Uterus (tissue), 4 donors: ENCODE measurements around the gene PBX1. TPM values are rescaled to one million over a fixed set of nuclear protein-coding genes. Genes with fewer than 3 reads are reported as not detected.

Experiments
- DNase-seq, 2 donors: peaks; one replicate each; pipeline ENCODE4 v3.0.0-alpha.2; 2019 to 2020
- H3K27ac ChIP-seq, 2 donors: fragments of 200-600 bp; sonication (generic); 1 replicate in 1 of 2; 2 replicates in 1 of 2; pipeline ENCODE4 v1.5.1; 2016 to 2018
- H3K27me3 ChIP-seq, 2 donors: fragments of 200-600 bp; sonication (generic); one replicate each; pipeline ENCODE4 v1.5.1; 2018 to 2019; ENCODE audit warnings: control low read depth in 1 of 2
- H3K36me3 ChIP-seq, 2 donors: fragments of 200-600 bp; sonication (generic); one replicate each; pipeline ENCODE4 v1.5.1; 2019; ENCODE audit warnings: control low read depth in 1 of 2
- H3K4me1 ChIP-seq, 2 donors: fragments of 200-600 bp; sonication (generic); one replicate each; pipeline ENCODE4 v1.5.1; 2018 to 2019; ENCODE audit warnings: control low read depth in 1 of 2
- H3K4me3 ChIP-seq, 2 donors: fragments of 200-600 bp; sonication (generic); 1 replicate in 1 of 2; 2 replicates in 1 of 2; pipeline ENCODE4 v1.5.1; 2018 to 2019; ENCODE audit warnings: mild to moderate bottlenecking in 1 of 2
- H3K9me3 ChIP-seq, 2 donors: fragments of 200-600 bp; sonication (generic); one replicate each; pipeline ENCODE4 v1.5.1; 2019; ENCODE audit warnings: control low read depth in 1 of 2
- POLR2A ChIP-seq, 2 donors: fragments of 450-650 bp; IDR thresholded peaks; one replicate each; pipeline ENCODE4 v1.6.1; 2016; ENCODE audit warnings: antibody characterized with exemption in 2 of 2, mild to moderate bottlenecking in 1 of 2, moderate library complexity in 1 of 2
- intact Hi-C: fragments of 100-400 bp; cut with DNase I; formaldehyde crosslinking; loops from one replicate; pipeline ENCODE4 v1.15.1; 2023; ENCODE audit warnings: low total_unique reads
- total RNA-seq, 4 donors: library from RNA; depleted of rRNA in 3 of 4; stranded (reverse); fragments of >200 nt in 3 of 4; gene quantifications; one replicate each; pipeline versions ENCODE4 v1.1.0 to v1.2.4, GENCODE V29; 2014 to 2023
- TF ChIP-seq, protein P1 (sequence below), 4 experiments: fragments of 200-600 bp in 2 of 4; fragments of 450-650 bp in 2 of 4; sonication (generic) in 2 of 4; IDR thresholded peaks; one replicate each; pipeline ENCODE4 v1.5.1; 2016 to 2019; ENCODE audit warnings: antibody characterized with exemption in 4 of 4, mild to moderate bottlenecking in 2 of 4, moderate library complexity in 1 of 4
- donor health status: DM: yes; HTN: yes; CAD: no.

PBX1 gene
- total RNA-seq, 4 donors from 2014 or later, result 122 to 831 (median 207) TPM

DNA sequence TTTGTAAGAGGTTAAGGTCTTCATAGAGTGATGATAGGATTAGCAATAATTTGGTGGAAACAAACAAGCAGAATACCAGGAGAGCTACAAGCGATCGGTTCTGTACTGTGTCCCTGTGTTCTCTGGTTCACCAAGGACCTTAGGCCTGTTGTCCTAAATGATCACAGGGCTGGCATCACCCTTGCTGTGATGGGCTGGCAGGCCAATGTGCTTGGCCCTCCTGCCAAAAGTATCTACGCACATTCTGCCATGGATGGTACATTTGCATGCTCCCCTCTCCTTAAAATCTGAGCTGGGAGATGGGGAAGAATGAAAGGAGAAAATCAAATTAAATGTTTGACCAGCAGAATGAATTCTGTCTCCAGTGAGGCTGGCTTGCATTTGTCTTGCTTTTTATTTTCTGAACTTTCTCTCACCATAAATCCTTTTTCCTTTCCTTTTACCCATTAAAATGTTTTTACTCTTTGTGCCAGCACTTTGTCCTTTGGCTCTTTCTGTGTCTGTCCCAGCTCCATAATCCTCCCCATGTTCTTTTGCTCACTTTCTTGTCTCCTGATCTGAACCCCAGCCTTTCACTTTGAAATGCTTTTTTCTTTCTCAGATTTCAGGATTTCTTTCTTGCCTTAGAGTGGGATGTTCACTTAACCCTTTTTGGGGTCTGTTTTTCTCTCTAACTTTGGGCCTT lies 51.7 kb downstream of the PBX1 start:
- DNase-seq, result no peak
- peak overlapping the region; percentile 75 to 83 for H3K27ac ChIP-seq
- TF ChIP-seq, protein P1, sequence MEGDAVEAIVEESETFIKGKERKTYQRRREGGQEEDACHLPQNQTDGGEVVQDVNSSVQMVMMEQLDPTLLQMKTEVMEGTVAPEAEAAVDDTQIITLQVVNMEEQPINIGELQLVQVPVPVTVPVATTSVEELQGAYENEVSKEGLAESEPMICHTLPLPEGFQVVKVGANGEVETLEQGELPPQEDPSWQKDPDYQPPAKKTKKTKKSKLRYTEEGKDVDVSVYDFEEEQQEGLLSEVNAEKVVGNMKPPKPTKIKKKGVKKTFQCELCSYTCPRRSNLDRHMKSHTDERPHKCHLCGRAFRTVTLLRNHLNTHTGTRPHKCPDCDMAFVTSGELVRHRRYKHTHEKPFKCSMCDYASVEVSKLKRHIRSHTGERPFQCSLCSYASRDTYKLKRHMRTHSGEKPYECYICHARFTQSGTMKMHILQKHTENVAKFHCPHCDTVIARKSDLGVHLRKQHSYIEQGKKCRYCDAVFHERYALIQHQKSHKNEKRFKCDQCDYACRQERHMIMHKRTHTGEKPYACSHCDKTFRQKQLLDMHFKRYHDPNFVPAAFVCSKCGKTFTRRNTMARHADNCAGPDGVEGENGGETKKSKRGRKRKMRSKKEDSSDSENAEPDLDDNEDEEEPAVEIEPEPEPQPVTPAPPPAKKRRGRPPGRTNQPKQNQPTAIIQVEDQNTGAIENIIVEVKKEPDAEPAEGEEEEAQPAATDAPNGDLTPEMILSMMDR (IDR thresholded peaks at IDR 0.05), result no peak
- TF ChIP-seq POLR2A (IDR thresholded peaks at IDR 0.05), result no peak
- peaks cover 20 to 35% of the 10 kb centered on the region in 2 donors for H3K4me1 ChIP-seq
- intact Hi-C loops, result loop anchor here (10.0 kb wide), 1 partner anchor 46 kb away; no protein-coding TSS in a partner anchor
- H3K4me3 ChIP-seq, result no peak overlapping the region
- no peaks in the 10 kb centered on the region for H3K9me3 ChIP-seq
- no peaks in the 10 kb centered on the region for H3K36me3 ChIP-seq
- no peaks in the 10 kb centered on the region for H3K27me3 ChIP-seq

DNA sequence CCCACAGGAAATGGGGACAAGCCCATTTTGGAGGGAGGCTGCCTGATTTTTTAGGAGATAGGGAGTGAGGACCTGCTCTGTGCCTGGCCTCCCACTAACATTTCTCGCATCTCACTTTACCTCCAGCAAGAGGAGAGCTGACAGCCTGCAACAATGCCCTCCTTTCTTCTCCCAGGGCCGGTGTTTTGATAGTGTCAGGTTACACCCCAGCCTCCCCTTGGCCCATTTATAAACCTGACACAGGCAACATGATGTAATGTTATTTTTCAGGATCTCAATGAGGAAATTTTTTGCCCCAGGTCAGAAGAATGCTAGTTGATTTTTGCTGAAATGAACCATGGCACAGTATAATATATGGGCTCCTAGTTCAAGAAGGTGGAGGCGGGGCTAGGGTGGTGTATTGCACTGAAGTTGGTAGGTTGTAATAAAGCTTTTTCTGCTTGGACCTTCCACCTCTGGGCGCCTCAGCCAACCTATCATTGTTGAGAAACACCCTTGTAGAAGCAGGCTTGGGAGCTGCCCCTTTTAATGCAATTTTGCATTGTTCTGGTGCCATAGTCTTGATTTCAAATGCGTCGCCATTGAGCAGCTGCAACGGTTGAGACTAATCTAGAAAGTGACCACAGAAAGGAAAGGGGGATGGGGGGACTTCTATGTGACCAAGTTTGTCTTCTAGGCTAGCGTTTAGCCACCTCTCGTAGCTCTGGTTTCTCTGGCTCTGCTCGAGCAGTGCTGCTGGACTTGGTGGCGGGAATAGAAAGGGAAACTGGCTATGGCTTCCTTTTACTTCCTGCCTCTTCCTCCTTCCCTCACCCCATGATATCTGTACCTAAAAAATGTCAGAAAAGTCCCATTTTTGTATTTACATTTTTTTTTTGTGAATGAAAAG lies 53.0 kb downstream of the PBX1 start:
- H3K27ac ChIP-seq, result peak overlapping the region; percentile 75 to 83
- H3K36me3 ChIP-seq, result no peaks in the 10 kb centered on the region
- H3K9me3 ChIP-seq, result no peaks in the 10 kb centered on the region
- DNase-seq, result peak in 1 of 2 donors; percentile 64
- TF ChIP-seq POLR2A (IDR thresholded peaks at IDR 0.05), result no peak
- TF ChIP-seq, protein P1 (IDR thresholded peaks at IDR 0.05), result no peak
- no peak overlapping the region for H3K4me3 ChIP-seq
- intact Hi-C loops, result loop anchor here (10.0 kb wide), 1 partner anchor 47 kb away; no protein-coding TSS in a partner anchor
- H3K27me3 ChIP-seq, result no peaks in the 10 kb centered on the region
- H3K4me1 ChIP-seq, result peaks cover 22 to 41% of the 10 kb centered on the region in 2 donors

DNA sequence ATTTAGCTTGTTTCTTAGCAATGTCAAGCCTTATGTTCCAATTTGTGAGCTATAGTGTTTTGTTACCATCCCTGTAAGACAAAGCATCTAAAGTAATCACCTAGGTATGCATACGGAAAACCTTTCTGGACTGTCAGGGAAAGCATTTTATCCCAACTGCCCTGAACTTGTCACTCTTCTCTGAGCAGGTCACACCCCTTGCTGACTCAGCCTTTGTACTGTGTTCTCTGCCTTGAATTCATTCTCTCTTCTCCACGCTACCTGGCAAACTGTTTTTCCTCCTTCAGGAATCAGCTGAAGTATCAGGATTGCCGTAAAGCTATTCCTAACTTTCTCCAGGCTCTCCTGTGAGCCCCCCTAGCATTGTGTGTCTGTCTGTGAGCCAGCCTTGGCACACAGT lies 54.2 kb downstream of the PBX1 start:
- intact Hi-C loops, result loop anchor here (10.0 kb wide), 1 partner anchor 48 kb away; no protein-coding TSS in a partner anchor
- Histone ChIP-seq H3K4me1 (peaks cover 14 to 32% of the 10 kb centered on the region in 2 donors), H3K27ac (peak overlapping the region; percentile 75 to 83)

DNA sequence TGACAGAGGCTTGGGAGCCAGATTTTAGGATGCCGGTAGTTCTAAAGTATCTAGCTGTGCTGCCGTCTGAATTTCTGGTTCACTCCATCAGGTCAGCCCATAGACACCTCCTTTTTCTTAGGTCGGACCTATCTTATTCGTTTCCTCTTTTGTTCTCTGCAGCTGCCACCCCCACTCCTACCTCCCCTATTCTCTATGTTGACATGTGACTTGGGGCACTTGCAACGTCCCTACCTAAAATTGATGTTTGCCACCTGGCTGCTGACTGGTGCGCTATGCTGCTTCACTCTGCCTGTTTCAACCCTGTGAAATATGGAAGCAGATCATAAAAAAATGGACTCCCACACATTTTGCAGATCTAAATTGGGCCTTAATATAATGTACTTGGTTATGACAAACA lies 55.3 kb downstream of the PBX1 start:
- H3K36me3 ChIP-seq, result no peaks in the 10 kb centered on the region
- no peaks in the 10 kb centered on the region for H3K9me3 ChIP-seq
- H3K27me3 ChIP-seq, result no peaks in the 10 kb centered on the region
- intact Hi-C loops, result loop anchor here (10.0 kb wide), 1 partner anchor 50 kb away; no protein-coding TSS in a partner anchor
- peak overlapping the region; percentile 75 to 83 for H3K27ac ChIP-seq
- H3K4me1 ChIP-seq, result peaks cover 18 to 33% of the 10 kb centered on the region in 2 donors
- TF ChIP-seq POLR2A (IDR thresholded peaks at IDR 0.05), result no peak
- TF ChIP-seq, protein P1 (IDR thresholded peaks at IDR 0.05), result no peak
- no peak overlapping the region for H3K4me3 ChIP-seq
- no peak for DNase-seq

More for the DNA sequence above, 54.2 kb downstream of the PBX1 start:
- Histone ChIP-seq H3K9me3 (no peaks in the 10 kb centered on the region), H3K27me3 (no peaks in the 10 kb centered on the region), H3K4me3 (no peak overlapping the region), H3K36me3 (no peaks in the 10 kb centered on the region)
- TF ChIP-seq, protein P1 (IDR thresholded peaks at IDR 0.05), result no peak
- no peak for TF ChIP-seq POLR2A (IDR thresholded peaks at IDR 0.05)
- no peak for DNase-seq
